SH-SY5Y (cell line): ENCODE results near the gene PELI3.

Experiments
- GATA2 ChIP-seq: IDR thresholded peaks from 2 replicates; pipeline ENCODE4 v1.6.1; 2011; ENCODE audit warnings: mild to moderate bottlenecking, low read depth, low read length
- GATA3 ChIP-seq: IDR thresholded peaks from 2 replicates; pipeline ENCODE4 v1.6.1; 2011; ENCODE audit warnings: low read depth, mild to moderate bottlenecking, low read length, moderate library complexity

GRCh38 chr11:66419825-66420224 lies 46.9 kb upstream of the PELI3 start:
- TF ChIP-seq GATA2 (no peak), GATA3 (no peak)
